Vagina (tissue), 2 donors: ENCODE measurements around the gene INPP4A. TPM values are rescaled to one million over a fixed set of nuclear protein-coding genes. Genes with fewer than 3 reads are reported as not detected.

Experiments used
- DNase-seq, 2 donors: peaks; one replicate each; pipeline ENCODE4 v3.0.0-alpha.2; 2017; ENCODE audit errors: extremely low spot score in 2 of 2
- H3K27ac ChIP-seq: fragments of 200-600 bp; sonication (generic); one replicate; pipeline ENCODE4 v1.5.1; 2019
- H3K27me3 ChIP-seq: fragments of 200-600 bp; sonication (generic); one replicate; pipeline ENCODE4 v1.5.1; 2019
- H3K36me3 ChIP-seq, 2 donors: fragments of 200-600 bp; sonication (generic); one replicate each; pipeline ENCODE4 v1.5.1; 2017 to 2019
- H3K4me1 ChIP-seq: fragments of 200-600 bp; sonication (generic); one replicate; pipeline ENCODE4 v1.5.1; 2019
- H3K4me3 ChIP-seq, 2 donors: fragments of 200-600 bp; sonication (generic); 1 replicate in 1 of 2; 2 replicates in 1 of 2; pipeline ENCODE4 v1.5.1; 2016 to 2019
- H3K9me3 ChIP-seq: fragments of 200-600 bp; sonication (generic); one replicate; pipeline ENCODE4 v1.5.1; 2019
- CTCF ChIP-seq, 3 experiments: fragments of 450-650 bp in 2 of 3; fragments of 200-600 bp in 1 of 3; sonication (generic) in 1 of 3; IDR thresholded peaks; one replicate each; pipeline ENCODE4 v1.5.1; 2017 to 2019; ENCODE audit warnings: antibody characterized with exemption in 3 of 3, mild to moderate bottlenecking in 2 of 3, moderate library complexity in 2 of 3
- POLR2A ChIP-seq, 2 donors: fragments of 450-650 bp; IDR thresholded peaks; one replicate each; pipeline ENCODE4 v1.6.1; 2017; ENCODE audit warnings: antibody characterized with exemption in 2 of 2, mild to moderate bottlenecking in 2 of 2, moderate library complexity in 2 of 2
- POLR2AphosphoS5 ChIP-seq, 2 donors: sonication (generic); formaldehyde crosslinking; IDR thresholded peaks; one replicate each; pipeline ENCODE4 v1.9.0; 2017; ENCODE audit warnings: antibody characterized with exemption in 2 of 2, mild to moderate bottlenecking in 2 of 2, low read depth in 1 of 2; ENCODE audit not compliant: insufficient read depth in 1 of 2
- intact Hi-C: fragments of 100-400 bp; cut with DNase I; formaldehyde crosslinking; loops from one replicate; pipeline ENCODE4 v1.15.1; 2023
- total RNA-seq: library from RNA; depleted of rRNA; stranded (reverse); fragments of >200 nt; gene quantifications from one replicate; pipeline ENCODE4 v1.2.3, GENCODE V29; 2016

The INPP4A gene
- total RNA-seq, 1 donor from 2014 or later, result 38.1 TPM

- TF ChIP-seq POLR2A (IDR thresholded peaks at IDR 0.05), result no peak
- no peak for TF ChIP-seq POLR2AphosphoS5 (IDR thresholded peaks at IDR 0.05; ENCODE audit: insufficient read depth in 1 of 2, low read depth in 1 of 2)
- TF ChIP-seq CTCF (IDR thresholded peaks at IDR 0.05), result no peak
- Histone ChIP-seq H3K27me3 (no peaks in the 10 kb centered on the region), H3K27ac (no peak overlapping the region), H3K4me1 (no peaks in the 10 kb centered on the region), H3K9me3 (no peaks in the 10 kb centered on the region), H3K36me3 (no peaks in the 10 kb centered on the region), H3K4me3 (no peak overlapping the region)
- no peak for DNase-seq
- intact Hi-C loops, result loop anchor here (10.0 kb wide), 1 partner anchor 188 kb away; the partner anchor contains the start of genes COA5 and UNC50
Measured at GRCh38 chr2:98416383-98417159, 28.1 kb upstream of the INPP4A start.

GRCh38 chr2:98419544-98419943 is 25.1 kb upstream of the INPP4A start:
- H3K4me1 ChIP-seq, result no peaks in the 10 kb centered on the region
- no peak overlapping the region for H3K27ac ChIP-seq
- no peak for TF ChIP-seq POLR2A (IDR thresholded peaks at IDR 0.05)
- TF ChIP-seq POLR2AphosphoS5 (IDR thresholded peaks at IDR 0.05; ENCODE audit: insufficient read depth in 1 of 2, low read depth in 1 of 2), result no peak
- TF ChIP-seq CTCF (IDR thresholded peaks at IDR 0.05), result no peak
- H3K9me3 ChIP-seq, result no peaks in the 10 kb centered on the region
- no peaks in the 10 kb centered on the region for H3K27me3 ChIP-seq
- H3K4me3 ChIP-seq, result no peak overlapping the region
- H3K36me3 ChIP-seq, result no peaks in the 10 kb centered on the region
- intact Hi-C loops, result loop anchor here (10.0 kb wide), 1 partner anchor 185 kb away; the partner anchor contains the start of genes COA5 and UNC50
- no peak for DNase-seq

- H3K27me3 ChIP-seq, result no peaks in the 10 kb centered on the region
- intact Hi-C loops, result loop anchor here (10.0 kb wide), 1 partner anchor 185 kb away; the partner anchor contains the start of genes COA5 and UNC50
- TF ChIP-seq POLR2AphosphoS5 (IDR thresholded peaks at IDR 0.05; ENCODE audit: insufficient read depth in 1 of 2, low read depth in 1 of 2) (peak in 1 of 2 donors; percentile 14), POLR2A (IDR thresholded peaks at IDR 0.05) (no peak), CTCF (IDR thresholded peaks at IDR 0.05) (no peak)
Measured at GRCh38 chr2:98419977-98420725, 24.5 kb upstream of the INPP4A start.

GRCh38 chr2:98422449-98422848 is 22.2 kb upstream of the INPP4A start:
- Histone ChIP-seq H3K27me3 (no peaks in the 10 kb centered on the region), H3K27ac (no peak overlapping the region), H3K4me1 (no peaks in the 10 kb centered on the region), H3K36me3 (no peaks in the 10 kb centered on the region), H3K4me3 (no peak overlapping the region), H3K9me3 (no peaks in the 10 kb centered on the region)
- DNase-seq, result no peak
- TF ChIP-seq CTCF (IDR thresholded peaks at IDR 0.05), result no peak
- no peak for TF ChIP-seq POLR2AphosphoS5 (IDR thresholded peaks at IDR 0.05; ENCODE audit: insufficient read depth in 1 of 2, low read depth in 1 of 2)
- no peak for TF ChIP-seq POLR2A (IDR thresholded peaks at IDR 0.05)
- intact Hi-C loops, result no loop called here

More at GRCh38 chr2:98419977-98420725, 24.5 kb upstream of the INPP4A start:
- no peak for DNase-seq
- Histone ChIP-seq H3K4me3 (no peak overlapping the region), H3K9me3 (no peaks in the 10 kb centered on the region), H3K4me1 (no peaks in the 10 kb centered on the region), H3K27ac (no peak overlapping the region), H3K36me3 (no peaks in the 10 kb centered on the region)
